Stimulated activated naive CD8-positive, alpha-beta T cell treated with anti-CD3 and anti-CD28 coated beads, Interleukin-15, amount 100 ng/mL, for 72 hours (primary cell): Measurements from ENCODE around the gene SF3A1.

Source experiments
- ATAC-seq: fragments of 150-1000 bp; cut with Tn5 transposase; 2 replicates; pipeline ENCODE4 v1.10.0; 2021; ENCODE audit warnings: mild to moderate bottlenecking, moderate library complexity
- DNase-seq, 2 donors: peaks; one replicate each; pipeline ENCODE4 v3.0.0; 2021 to 2022
- H3K27ac Mint-ChIP-seq, 2 donors: one replicate each; pipeline ENCODE4 v1.8.0; 2022; ENCODE audit warnings: mild to moderate bottlenecking in 2 of 2, mixed read lengths in 2 of 2, moderate library complexity in 2 of 2
- H3K27me3 Mint-ChIP-seq: one replicate; pipeline ENCODE4 v1.8.0; 2022; ENCODE audit warnings: mixed read lengths
- H3K4me1 Mint-ChIP-seq: one replicate; pipeline ENCODE4 v1.8.0; 2022; ENCODE audit warnings: mild to moderate bottlenecking, mixed read lengths
- H3K4me3 Mint-ChIP-seq, 2 donors: one replicate each; pipeline ENCODE4 v1.8.0; 2022; ENCODE audit warnings: mild to moderate bottlenecking in 2 of 2, mixed read lengths in 2 of 2, moderate library complexity in 1 of 2
- H3K9me3 Mint-ChIP-seq, 2 donors: one replicate each; pipeline ENCODE4 v1.8.0; 2022; ENCODE audit warnings: mixed read lengths in 2 of 2

Gene SF3A1

DNA sequence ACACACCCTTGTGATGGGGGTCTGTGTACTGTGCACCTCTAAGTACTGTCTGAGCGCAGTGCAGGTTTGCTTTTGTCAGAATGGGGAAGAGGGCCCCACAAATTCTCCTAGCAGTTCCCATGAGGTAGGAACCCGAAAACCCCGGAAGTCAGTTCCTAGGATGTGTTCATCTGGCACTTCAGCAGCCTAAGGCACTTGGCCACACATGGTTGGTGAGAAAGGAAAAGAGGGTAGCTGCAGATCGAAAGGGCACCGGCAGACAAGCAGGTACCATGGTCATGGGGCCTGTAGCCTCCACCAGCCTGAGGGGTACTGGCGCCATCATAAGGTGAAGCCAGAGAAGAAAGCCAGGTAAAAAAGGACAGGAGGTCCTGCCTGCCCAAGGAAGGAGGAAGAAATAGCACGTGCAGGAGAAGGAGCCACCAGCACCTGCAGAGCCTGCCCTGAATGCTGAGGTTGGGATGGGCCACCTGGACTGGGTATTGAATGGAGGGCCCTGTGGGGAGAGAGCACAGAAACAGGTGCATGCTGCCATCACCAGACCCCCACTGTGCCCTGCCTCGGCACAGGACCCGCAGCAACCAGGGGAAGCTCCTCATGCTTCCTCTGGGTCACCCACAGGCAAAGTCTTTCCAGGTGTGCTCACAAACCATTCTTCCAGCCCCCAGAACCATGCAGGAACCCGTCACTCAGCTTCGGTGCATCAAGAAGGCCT lies 59.3 kb downstream of the SF3A1 start:
- no peak for ATAC-seq
- peak overlapping the region; percentile 84 to 85 for H3K27ac Mint-ChIP-seq
- H3K27me3 Mint-ChIP-seq, result no peaks in the 10 kb centered on the region
- no peaks in the 10 kb centered on the region for H3K9me3 Mint-ChIP-seq
- peak overlapping the region in 1 of 2 donors; percentile 43 for H3K4me3 Mint-ChIP-seq
- peaks cover 89% of the 10 kb centered on the region for H3K4me1 Mint-ChIP-seq
- DNase-seq, result no peak

GRCh38 chr22:30296833-30297232 lies 59.9 kb downstream of the SF3A1 start:
- DNase-seq (no peak), ATAC-seq (no peak)
- no peaks in the 10 kb centered on the region for H3K27me3 Mint-ChIP-seq
- H3K27ac Mint-ChIP-seq, result peak overlapping the region; percentile 84 to 85
- no peaks in the 10 kb centered on the region for H3K9me3 Mint-ChIP-seq
- peak overlapping the region in 1 of 2 donors; percentile 43 for H3K4me3 Mint-ChIP-seq
- H3K4me1 Mint-ChIP-seq, result peaks cover 83% of the 10 kb centered on the region

DNA sequence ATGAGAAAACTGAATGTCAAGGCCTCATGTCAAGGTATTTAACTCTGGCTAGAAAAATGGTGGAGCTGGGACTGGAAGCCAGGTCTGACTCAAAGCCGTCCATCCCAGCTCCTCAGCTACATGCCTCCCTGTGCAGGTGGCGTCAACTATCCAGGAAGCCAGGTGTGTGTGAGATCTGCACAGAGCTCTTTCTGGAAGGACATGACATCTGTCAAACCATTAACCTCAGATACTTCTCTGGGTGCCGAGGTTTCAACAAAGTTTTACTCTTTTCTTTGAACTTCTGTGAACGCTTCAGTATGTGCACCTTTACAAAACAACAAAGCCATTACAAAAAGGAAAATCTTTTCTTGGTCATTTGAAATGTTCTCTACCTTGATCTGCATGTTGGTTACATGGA lies 60.4 kb downstream of the SF3A1 start:
- peaks cover 83% of the 10 kb centered on the region for H3K4me1 Mint-ChIP-seq

GRCh38 chr22:30295576-30295975 lies 61.1 kb downstream of the SF3A1 start:
- H3K9me3 Mint-ChIP-seq, result no peaks in the 10 kb centered on the region
- no peak overlapping the region for H3K27ac Mint-ChIP-seq
- no peaks in the 10 kb centered on the region for H3K27me3 Mint-ChIP-seq
- DNase-seq, result no peak
- peaks cover 83% of the 10 kb centered on the region for H3K4me1 Mint-ChIP-seq
- ATAC-seq, result no peak
- H3K4me3 Mint-ChIP-seq, result no peak overlapping the region

More for the DNA sequence above, 60.4 kb downstream of the SF3A1 start:
- no peaks in the 10 kb centered on the region for H3K9me3 Mint-ChIP-seq
- peak overlapping the region; percentile 84 to 85 for H3K27ac Mint-ChIP-seq
- no peak for DNase-seq
- H3K4me3 Mint-ChIP-seq, result no peak overlapping the region
- no peaks in the 10 kb centered on the region for H3K27me3 Mint-ChIP-seq
- no peak for ATAC-seq

DNA sequence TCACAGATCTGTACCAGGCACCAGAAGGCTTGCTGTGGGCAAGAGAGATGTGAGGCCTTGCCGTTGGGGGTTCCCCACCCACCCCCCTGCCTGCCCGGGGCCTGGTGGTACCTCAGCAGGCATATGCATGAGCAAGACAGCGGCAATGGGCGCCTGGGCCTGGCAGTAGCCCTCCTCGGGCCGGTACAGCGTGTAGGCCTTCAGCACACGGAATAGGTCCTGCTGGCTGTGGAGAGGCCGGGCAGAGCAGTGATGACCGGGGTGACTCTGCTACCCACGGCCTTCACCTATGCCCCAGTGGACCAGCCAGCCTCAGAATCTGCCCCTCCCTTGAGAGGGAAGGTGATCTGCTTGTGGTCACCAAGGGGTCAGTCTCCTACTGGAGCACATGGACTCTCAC lies 61.9 kb downstream of the SF3A1 start:
- no peak for DNase-seq
- Mint-ChIP-seq H3K4me1 (peaks cover 83% of the 10 kb centered on the region), H3K9me3 (no peaks in the 10 kb centered on the region), H3K27me3 (no peaks in the 10 kb centered on the region), H3K4me3 (no peak overlapping the region), H3K27ac (no peak overlapping the region)
- no peak for ATAC-seq

- H3K4me3 Mint-ChIP-seq, result no peak overlapping the region
- peaks cover 79% of the 10 kb centered on the region for H3K4me1 Mint-ChIP-seq
- H3K9me3 Mint-ChIP-seq, result no peaks in the 10 kb centered on the region
- no peak for DNase-seq
- no peaks in the 10 kb centered on the region for H3K27me3 Mint-ChIP-seq
- peak overlapping the region in 1 of 2 donors; percentile 22 for H3K27ac Mint-ChIP-seq
- no peak for ATAC-seq
Measured at GRCh38 chr22:30294066-30294465, 62.6 kb downstream of the SF3A1 start.

- no peak for DNase-seq
- peaks cover 78% of the 10 kb centered on the region for H3K4me1 Mint-ChIP-seq
- no peak overlapping the region for H3K4me3 Mint-ChIP-seq
- no peaks in the 10 kb centered on the region for H3K9me3 Mint-ChIP-seq
- ATAC-seq, result no peak
- H3K27me3 Mint-ChIP-seq, result no peaks in the 10 kb centered on the region
- H3K27ac Mint-ChIP-seq, result no peak overlapping the region
Measured at GRCh38 chr22:30293026-30293425, 63.7 kb downstream of the SF3A1 start.

DNA sequence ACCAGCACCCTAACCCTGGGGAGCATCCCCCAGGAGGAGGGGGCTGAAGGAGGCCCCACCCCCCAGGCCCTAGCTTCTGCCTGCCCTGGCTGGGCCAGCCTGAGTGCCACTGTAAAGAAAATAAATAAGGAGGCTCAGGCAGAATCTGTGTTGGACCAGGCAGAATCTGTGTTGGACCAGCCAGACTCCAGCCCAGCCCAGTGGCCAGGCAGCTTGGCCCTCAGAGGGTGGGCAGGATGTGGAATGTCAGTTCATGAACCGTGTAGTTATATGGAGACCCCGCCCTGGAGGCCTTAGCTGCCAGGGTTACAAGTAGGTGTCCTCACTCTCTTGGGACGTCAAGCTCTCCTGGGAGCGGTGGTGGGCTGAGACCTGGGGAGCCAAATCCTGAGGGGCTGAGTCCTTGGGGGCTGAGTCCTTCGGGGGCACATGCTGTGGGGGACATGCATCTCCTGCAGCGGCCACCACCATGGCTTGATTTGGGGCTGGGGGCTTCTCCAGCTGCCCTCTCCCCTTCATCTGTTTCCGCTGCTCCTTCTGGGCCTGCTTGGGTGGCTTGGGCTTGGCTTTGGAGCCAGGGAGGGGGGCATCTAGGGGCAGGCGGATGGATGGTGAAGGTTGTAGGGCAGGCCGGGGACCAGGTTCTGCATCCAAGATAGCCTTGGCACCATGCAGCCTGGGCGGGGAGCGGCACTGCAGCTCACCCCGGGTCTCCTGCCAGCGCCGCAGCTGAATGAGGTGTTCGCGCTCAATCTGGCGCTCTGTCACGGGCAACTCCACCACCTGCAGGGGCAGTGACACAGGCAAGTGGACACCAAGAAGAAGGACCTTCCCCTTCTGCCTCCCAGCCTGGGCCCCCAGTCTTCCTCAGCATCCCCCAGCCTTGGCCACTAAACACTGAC lies 64.4 kb downstream of the SF3A1 start:
- Mint-ChIP-seq H3K4me3 (no peak overlapping the region), H3K9me3 (no peaks in the 10 kb centered on the region), H3K27me3 (no peaks in the 10 kb centered on the region), H3K27ac (no peak overlapping the region), H3K4me1 (peaks cover 78% of the 10 kb centered on the region)
- DNase-seq (no peak), ATAC-seq (no peak)

GRCh38 chr22:30291058-30291892 lies 65.4 kb downstream of the SF3A1 start:
- ATAC-seq (no peak), DNase-seq (no peak)
- H3K27ac Mint-ChIP-seq, result peak overlapping the region in 1 of 2 donors; percentile 65
- H3K9me3 Mint-ChIP-seq, result no peaks in the 10 kb centered on the region
- peaks cover 78% of the 10 kb centered on the region for H3K4me1 Mint-ChIP-seq
- H3K4me3 Mint-ChIP-seq, result no peak overlapping the region
- H3K27me3 Mint-ChIP-seq, result no peaks in the 10 kb centered on the region

DNA sequence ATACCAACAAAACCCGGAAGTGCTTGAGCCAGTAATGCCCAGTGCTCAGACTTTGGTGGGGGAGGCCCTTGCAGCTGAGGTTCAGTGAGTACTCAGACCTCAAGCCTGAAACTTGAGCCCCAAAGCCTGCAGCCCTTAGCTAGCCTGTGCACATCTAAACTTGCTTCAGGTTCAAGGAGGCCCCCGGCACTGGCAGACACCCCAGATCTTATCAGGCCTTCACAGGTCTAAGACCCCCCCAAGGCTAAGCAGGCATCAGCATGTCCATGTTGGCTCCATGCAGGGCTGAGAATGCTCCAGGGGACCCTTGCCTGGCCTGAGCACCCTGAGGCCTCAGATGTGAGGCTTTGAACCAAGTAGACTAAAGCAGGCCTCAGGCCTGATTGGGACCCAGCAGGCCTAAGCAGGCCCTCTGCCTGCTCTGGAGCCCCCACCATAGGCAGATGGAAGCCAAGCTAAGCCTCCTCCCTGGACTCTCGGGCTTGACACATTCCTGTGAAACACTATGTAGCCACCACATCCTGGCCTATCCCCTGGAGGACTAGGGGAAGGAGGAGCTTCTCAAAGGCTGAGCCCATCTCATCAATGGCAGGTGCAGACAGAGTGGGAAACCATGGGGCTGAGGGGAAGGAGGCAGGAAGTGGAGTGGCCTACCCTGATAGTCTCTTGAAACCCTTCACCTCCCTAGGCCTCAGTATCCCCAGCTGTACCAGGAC lies 66.2 kb downstream of the SF3A1 start:
- ATAC-seq (no peak), DNase-seq (no peak)
- peaks cover 72% of the 10 kb centered on the region for H3K4me1 Mint-ChIP-seq
- peak overlapping the region; percentile 91 to 93 for H3K4me3 Mint-ChIP-seq
- H3K9me3 Mint-ChIP-seq, result no peaks in the 10 kb centered on the region
- no peaks in the 10 kb centered on the region for H3K27me3 Mint-ChIP-seq
- no peak overlapping the region for H3K27ac Mint-ChIP-seq

DNA sequence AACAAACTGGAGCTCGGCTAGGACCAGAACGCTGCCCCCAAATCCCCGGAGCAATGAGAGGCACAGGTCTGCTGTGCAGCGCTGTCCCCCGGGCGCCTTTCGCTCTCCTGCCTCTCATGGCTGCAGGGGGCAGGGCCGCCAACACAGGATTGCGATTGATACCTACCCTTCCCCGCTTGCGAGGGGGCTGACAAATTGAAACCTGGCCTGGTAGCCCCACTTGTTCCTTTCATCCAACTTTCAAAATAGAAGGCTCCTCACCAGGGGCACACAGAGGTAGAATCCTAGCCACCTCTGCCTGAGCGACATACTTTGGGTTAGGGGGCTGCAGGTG lies 66.7 kb downstream of the SF3A1 start:
- peaks cover 69% of the 10 kb centered on the region for H3K4me1 Mint-ChIP-seq

DNA sequence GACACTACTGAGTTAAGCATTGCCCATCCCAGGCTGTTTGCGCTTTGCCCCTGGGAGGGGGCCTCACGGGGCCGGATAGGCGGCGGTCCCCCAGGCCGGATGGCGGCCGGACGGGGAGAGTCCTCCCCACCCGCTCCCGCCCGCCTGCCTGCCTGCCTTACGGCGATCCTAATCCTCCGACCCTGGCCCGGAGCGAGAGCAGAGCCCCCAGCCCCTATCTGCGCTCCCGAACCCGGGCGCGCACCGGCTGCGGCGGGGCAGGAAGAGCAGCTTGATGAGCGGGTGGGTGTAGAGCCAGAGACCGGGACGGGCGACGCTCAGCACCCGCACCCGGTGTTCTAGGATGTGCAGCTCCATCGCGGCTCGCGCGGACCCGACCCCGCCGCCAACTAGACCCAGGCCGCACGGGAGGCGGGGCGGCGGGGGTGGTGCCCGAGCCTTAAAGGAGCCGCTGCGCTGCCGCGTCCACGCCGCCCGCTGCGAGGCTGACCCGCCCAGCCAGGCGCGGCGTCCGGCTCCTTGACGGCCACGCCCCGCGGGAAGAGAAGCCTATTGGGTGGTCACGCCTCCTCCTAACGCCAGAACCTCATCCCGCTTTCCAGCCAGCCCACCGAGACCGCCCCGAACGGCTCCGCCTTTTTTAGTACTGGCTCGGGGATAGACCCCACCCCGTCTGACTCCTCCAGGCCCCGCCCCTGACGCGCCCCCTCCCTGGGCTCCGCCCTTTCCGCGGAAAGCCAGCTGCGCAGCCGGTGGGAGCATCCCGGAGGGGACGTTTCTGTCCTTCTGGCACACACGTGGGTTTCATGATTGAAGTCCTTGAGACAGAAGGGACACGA lies 67.3 kb downstream of the SF3A1 start, which contains the start of gene CASTOR1:
Gene CASTOR1 (minus strand): TSS at position 365 of the 839 bp plus-strand sequence. CDS start 8 bp downstream, at position 357.
- no peaks in the 10 kb centered on the region for H3K9me3 Mint-ChIP-seq
- DNase-seq, result peak; percentile 80 to 84
- peaks cover 68% of the 10 kb centered on the region for H3K4me1 Mint-ChIP-seq
- peak within 1 kb of the TSS; percentile 91 to 93 for H3K4me3 Mint-ChIP-seq
- H3K27ac Mint-ChIP-seq, result peak within 1 kb of the TSS; percentile 87 to 89
- ATAC-seq, result peak; percentile 82
- H3K27me3 Mint-ChIP-seq, result no peaks in the 10 kb centered on the region

More for the DNA sequence above, 66.7 kb downstream of the SF3A1 start:
- Mint-ChIP-seq H3K27ac (peak overlapping the region in 1 of 2 donors; percentile 89), H3K9me3 (no peaks in the 10 kb centered on the region), H3K4me3 (peak overlapping the region; percentile 91 to 93), H3K27me3 (no peaks in the 10 kb centered on the region)
- peak; percentile 44 for ATAC-seq
- no peak for DNase-seq

- ATAC-seq, result no peak
- Mint-ChIP-seq H3K4me1 (peaks cover 61% of the 10 kb centered on the region), H3K27me3 (no peaks in the 10 kb centered on the region), H3K9me3 (no peaks in the 10 kb centered on the region), H3K27ac (peak overlapping the region in 1 of 2 donors; percentile 87), H3K4me3 (peak overlapping the region; percentile 91 to 93)
- DNase-seq, result no peak
Measured at GRCh38 chr22:30288419-30289140, 68.1 kb downstream of the SF3A1 start.
